ENCODE data around the gene POM121L2.

DNA sequence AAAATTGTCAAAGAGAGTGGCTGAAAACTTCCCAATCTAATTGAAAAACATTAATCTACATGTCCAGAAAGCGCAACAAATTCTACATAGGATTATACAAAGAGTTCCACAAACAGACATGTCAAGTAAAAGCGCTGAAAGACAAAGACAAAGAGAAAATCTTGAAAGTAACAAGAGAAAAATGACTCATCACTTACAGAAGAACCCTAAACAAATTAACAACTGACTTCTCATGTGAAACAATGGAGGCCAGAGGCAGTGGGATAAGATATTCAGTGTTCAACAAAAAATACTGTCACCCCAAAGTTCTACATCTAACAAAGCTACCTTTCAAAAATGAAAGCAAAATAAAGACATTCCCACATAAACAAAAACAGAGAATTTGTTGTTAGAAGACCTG is 2.0 kb upstream of the POM121L2 start:
- TF ChIP-seq EZH2 (IDR thresholded peaks at IDR 0.05; ENCODE audit: borderline replicate concordance, control insufficient read depth, low read depth, low read length), result no peak
- TF ChIP-seq, protein P1, sequence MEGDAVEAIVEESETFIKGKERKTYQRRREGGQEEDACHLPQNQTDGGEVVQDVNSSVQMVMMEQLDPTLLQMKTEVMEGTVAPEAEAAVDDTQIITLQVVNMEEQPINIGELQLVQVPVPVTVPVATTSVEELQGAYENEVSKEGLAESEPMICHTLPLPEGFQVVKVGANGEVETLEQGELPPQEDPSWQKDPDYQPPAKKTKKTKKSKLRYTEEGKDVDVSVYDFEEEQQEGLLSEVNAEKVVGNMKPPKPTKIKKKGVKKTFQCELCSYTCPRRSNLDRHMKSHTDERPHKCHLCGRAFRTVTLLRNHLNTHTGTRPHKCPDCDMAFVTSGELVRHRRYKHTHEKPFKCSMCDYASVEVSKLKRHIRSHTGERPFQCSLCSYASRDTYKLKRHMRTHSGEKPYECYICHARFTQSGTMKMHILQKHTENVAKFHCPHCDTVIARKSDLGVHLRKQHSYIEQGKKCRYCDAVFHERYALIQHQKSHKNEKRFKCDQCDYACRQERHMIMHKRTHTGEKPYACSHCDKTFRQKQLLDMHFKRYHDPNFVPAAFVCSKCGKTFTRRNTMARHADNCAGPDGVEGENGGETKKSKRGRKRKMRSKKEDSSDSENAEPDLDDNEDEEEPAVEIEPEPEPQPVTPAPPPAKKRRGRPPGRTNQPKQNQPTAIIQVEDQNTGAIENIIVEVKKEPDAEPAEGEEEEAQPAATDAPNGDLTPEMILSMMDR (IDR thresholded peaks at IDR 0.05 in 2 of 3, conservative IDR thresholded peaks at IDR 0.05 in 1 of 3; ENCODE audit: control insufficient read depth in 2 of 3, extremely low read depth in 1 of 3, insufficient read depth in 1 of 3, low read depth in 3 of 3, low read length in 3 of 3), result no peak
- no peak for TF ChIP-seq JUND (IDR thresholded peaks at IDR 0.05; ENCODE audit: low read depth, low read length)
- TF ChIP-seq POLR2A (IDR thresholded peaks at IDR 0.05; ENCODE audit: low read depth, low read length), result no peak
- TF ChIP-seq, protein P2, sequence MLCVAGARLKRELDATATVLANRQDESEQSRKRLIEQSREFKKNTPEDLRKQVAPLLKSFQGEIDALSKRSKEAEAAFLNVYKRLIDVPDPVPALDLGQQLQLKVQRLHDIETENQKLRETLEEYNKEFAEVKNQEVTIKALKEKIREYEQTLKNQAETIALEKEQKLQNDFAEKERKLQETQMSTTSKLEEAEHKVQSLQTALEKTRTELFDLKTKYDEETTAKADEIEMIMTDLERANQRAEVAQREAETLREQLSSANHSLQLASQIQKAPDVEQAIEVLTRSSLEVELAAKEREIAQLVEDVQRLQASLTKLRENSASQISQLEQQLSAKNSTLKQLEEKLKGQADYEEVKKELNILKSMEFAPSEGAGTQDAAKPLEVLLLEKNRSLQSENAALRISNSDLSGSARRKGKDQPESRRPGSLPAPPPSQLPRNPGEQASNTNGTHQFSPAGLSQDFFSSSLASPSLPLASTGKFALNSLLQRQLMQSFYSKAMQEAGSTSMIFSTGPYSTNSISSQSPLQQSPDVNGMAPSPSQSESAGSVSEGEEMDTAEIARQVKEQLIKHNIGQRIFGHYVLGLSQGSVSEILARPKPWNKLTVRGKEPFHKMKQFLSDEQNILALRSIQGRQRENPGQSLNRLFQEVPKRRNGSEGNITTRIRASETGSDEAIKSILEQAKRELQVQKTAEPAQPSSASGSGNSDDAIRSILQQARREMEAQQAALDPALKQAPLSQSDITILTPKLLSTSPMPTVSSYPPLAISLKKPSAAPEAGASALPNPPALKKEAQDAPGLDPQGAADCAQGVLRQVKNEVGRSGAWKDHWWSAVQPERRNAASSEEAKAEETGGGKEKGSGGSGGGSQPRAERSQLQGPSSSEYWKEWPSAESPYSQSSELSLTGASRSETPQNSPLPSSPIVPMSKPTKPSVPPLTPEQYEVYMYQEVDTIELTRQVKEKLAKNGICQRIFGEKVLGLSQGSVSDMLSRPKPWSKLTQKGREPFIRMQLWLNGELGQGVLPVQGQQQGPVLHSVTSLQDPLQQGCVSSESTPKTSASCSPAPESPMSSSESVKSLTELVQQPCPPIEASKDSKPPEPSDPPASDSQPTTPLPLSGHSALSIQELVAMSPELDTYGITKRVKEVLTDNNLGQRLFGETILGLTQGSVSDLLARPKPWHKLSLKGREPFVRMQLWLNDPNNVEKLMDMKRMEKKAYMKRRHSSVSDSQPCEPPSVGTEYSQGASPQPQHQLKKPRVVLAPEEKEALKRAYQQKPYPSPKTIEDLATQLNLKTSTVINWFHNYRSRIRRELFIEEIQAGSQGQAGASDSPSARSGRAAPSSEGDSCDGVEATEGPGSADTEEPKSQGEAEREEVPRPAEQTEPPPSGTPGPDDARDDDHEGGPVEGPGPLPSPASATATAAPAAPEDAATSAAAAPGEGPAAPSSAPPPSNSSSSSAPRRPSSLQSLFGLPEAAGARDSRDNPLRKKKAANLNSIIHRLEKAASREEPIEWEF (IDR thresholded peaks at IDR 0.05; ENCODE audit: insufficient replicate concordance, low read depth, low read length), result no peak
- TF ChIP-seq, protein P3, sequence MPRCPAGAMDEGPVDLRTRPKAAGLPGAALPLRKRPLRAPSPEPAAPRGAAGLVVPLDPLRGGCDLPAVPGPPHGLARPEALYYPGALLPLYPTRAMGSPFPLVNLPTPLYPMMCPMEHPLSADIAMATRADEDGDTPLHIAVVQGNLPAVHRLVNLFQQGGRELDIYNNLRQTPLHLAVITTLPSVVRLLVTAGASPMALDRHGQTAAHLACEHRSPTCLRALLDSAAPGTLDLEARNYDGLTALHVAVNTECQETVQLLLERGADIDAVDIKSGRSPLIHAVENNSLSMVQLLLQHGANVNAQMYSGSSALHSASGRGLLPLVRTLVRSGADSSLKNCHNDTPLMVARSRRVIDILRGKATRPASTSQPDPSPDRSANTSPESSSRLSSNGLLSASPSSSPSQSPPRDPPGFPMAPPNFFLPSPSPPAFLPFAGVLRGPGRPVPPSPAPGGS (IDR thresholded peaks at IDR 0.05; ENCODE audit: borderline replicate concordance, insufficient read depth, low read depth, low read length, poor library complexity, severe bottlenecking), result no peak
- TF ChIP-seq, protein P4, sequence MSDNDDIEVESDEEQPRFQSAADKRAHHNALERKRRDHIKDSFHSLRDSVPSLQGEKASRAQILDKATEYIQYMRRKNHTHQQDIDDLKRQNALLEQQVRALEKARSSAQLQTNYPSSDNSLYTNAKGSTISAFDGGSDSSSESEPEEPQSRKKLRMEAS (IDR thresholded peaks at IDR 0.05; ENCODE audit: low read depth, low read length), result no peak

All from GM12878 (cell line).